OCI-M1 (cell line): ENCODE results near the gene KRTAP22-1.

Experiments
- DNase-seq: peaks from one replicate; lab custom pipeline; 2025; lab: John Stamatoyannopoulos, UW

KRTAP22-1 gene

DNA sequence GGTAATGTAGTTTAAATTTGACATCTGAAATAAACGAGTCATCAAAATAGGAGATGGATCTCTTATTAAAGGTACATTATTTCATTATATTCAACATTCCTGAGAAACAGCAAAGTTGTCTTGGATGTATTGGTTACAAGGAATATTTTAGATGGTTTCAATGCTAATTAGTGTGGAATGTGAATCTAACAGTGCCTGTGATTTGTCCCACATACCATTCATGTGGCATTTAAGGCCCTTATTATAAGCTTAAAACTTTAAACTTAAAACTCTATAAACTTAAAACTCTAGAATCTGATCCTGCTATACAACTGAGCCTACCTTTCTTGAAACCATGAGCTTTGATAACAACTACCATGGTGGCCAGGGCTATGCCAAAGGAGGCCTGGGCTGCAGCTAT is at the start of gene KRTAP22-1:
TSS of gene KRTAP22-1 (plus strand) at position 301 of the 400 bp plus-strand sequence.
- no peak for DNase-seq

GRCh38 chr21:30552782-30553181 is 48.1 kb upstream of the KRTAP22-1 start:
- no peak for DNase-seq

DNA sequence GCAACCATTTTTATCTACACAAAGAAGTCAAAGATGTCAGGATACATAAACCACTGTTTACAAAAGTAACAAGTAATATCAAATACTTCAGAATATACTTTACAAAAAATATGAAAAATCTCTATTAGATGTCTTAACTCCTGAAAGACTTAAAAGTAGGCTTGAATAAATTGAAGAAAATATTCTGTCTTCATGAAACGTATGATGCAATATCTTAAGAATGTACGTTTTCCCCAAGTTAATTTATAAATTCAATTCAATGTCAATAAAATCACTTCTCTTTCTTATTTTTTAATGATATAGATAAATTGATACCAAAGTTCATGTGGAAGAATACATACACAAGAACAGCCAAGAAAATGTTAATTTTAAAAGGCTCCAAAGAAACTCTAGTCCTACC is 45.8 kb upstream of the KRTAP22-1 start:
- DNase-seq = no peak

DNA sequence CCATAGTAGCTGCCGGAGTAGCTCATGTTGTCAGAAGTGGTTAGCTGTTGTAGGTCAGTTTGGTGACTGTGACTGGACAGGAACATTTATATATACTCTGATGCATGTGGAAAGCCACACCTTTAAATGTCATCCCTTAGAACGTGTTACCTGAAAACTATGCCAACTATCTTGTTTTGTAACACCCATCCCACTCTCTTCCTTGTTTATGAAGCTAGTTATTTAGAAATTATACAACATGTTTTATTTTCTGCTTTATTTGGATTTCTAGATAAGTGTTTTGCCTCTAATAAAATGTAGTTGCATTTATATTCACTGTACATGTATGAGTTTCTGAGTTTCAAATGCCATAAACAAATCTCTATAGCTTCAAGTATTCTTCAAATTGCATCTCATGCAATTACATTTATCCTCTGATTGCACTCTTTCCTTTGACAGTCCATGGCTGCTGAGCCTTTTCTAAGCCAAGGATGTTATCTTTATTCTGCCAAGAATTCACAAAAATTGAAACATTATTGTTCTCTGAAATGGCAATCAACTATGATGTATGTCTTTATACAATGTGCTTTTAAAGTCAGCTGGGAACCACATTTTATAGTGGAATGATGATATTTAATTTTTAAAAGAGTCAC is 39.5 kb upstream of the KRTAP22-1 start, which contains the start of gene KRTAP19-7:
TSS of gene KRTAP19-7 (minus strand) at position 51 of the 632 bp plus-strand sequence. CDS start at position 26, 25 bp downstream.
- DNase-seq = no peak

- DNase-seq = no peak
Measured at GRCh38 chr21:30561957-30562356, 38.9 kb upstream of the KRTAP22-1 start.

DNA sequence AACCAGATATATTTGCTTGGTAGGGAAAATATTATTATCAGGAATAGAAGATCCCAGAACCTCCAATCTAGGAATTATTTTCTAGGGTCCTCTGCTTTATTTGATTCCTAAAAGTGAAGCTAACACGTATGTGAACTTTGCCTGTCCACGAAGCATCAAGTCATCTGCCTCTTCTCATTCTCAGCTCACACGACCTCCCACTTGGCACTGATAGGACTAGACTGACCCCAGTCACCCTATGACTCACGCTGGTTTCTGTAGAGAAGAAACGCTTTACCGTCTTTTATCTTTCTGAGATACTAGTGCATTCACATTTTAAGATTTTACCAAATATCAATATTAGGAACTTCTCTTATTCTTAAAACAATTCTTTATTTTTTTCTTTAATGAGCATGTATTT is 37.8 kb upstream of the KRTAP22-1 start:
- DNase-seq = peak; percentile 7

- no peak for DNase-seq
Measured at GRCh38 chr21:30563630-30564029, 37.3 kb upstream of the KRTAP22-1 start.

- DNase-seq = no peak
Measured at GRCh38 chr21:30567617-30568016, 33.3 kb upstream of the KRTAP22-1 start.

GRCh38 chr21:30577766-30578165 is 23.1 kb upstream of the KRTAP22-1 start:
- DNase-seq = no peak

DNA sequence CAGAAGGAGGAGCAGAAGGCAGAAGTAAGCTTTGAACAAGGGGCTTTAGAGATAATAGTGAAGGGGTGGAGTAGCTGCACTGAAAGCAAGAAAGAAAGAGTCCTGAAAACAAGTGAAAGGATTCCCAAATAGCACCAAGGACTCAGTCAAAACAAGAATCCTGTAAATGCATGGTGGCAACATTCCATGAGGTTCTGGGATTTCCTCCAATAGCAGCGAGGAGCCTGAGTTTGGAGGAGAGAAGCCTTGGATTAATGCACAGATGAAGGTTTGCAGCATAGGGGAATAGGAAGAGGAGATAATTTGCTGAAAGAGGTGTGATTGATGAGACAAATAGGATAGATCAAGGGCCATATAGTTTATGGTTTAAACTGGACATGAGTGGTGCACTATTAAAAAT is 21.5 kb upstream of the KRTAP22-1 start:
- no peak for DNase-seq

GRCh38 chr21:30580132-30580531 is 20.8 kb upstream of the KRTAP22-1 start:
- no peak for DNase-seq

- no peak for DNase-seq
Measured at GRCh38 chr21:30582870-30583269, 18.0 kb upstream of the KRTAP22-1 start.

DNA sequence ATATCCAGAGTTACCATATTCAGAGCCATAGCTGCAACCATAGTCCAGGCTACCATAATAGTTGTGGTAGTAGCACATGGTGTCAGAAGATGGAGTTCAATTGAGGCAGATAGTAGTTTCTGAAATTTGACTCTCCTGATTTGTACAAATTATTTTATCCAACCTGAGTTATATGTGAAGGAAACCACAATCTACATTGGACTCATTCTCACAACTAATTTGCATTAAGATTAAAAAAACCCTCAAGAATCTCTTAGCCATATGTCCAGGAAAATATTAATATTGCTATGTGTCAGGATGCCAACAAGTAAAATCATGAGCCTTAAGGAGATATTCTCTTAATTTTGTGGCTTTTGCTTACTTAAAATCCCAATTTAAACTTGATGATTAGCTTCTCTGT is 10.6 kb upstream of the KRTAP22-1 start, which contains the start of gene KRTAP22-2:
TSS of gene KRTAP22-2 (minus strand) at position 101 of the 400 bp plus-strand sequence.
- DNase-seq = no peak

DNA sequence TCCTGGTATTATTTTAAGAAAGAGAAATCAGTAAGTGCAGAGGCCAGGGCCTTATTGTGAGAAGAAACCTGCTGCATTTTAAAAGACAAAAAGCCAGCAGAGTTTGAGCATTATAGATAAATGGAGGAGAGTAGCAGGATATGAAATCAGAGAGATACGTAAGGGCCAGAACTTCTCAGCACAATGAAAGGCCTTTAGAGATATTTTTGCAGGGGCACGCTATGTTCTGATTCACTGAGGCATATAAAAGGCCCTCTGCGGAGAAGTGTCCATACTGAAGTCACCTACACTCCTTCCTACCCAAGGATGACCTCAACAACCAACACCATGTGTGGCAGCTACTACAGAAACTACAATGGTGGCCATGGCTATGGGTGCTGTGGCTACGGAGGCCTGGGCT is 8.7 kb upstream of the KRTAP22-1 start, which contains the start of gene KRTAP6-3:
TSS of gene KRTAP6-3 (plus strand) at position 301 of the 400 bp plus-strand sequence. CDS start at position 307, 6 bp downstream.
- no peak for DNase-seq

DNA sequence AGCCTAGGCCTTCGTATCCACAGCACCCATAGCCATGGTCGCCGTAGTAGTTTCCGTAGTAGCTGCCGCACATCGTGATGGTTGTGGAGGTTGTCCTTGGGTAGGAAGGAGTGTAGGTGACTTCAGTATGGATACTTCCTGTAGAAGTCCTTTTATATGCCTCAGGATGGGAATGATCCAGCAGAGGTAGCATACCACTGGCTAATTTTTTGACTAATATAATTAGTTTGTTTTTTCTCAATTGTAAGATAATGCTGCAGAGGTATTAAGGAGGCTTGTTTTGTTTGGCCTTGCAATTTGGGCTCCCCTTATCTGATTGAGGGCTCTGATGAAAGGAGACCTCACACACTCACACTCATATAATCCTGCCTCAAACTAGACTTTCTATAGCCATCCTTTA is 2.1 kb upstream of the KRTAP22-1 start, which contains the start of gene KRTAP6-2:
TSS of gene KRTAP6-2 (minus strand) at position 101 of the 400 bp plus-strand sequence. CDS start at position 73, 28 bp downstream.
- no peak for DNase-seq

DNA sequence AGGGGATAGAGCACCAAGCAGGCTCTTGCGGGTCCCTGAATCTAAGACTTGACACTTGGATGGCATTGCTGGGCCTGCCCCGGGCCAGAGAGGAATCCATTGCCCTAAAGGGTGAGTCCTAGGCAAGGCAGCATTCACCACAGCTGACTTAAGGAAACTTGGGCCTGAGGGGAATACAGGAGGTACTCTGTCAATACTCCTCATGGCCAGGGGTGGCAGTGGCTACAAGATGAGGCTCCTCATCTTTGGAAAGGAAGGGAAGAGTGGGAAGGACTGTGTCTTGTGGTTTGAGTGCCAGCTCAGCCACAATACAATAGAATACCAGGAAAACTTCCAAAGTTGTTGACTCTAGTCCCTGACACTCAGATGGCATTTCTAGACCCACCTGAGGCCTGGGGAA is 5.1 kb downstream of the KRTAP22-1 start:
- DNase-seq = no peak

- DNase-seq = no peak
Measured at GRCh38 chr21:30612132-30612531, 11.2 kb downstream of the KRTAP22-1 start.

DNA sequence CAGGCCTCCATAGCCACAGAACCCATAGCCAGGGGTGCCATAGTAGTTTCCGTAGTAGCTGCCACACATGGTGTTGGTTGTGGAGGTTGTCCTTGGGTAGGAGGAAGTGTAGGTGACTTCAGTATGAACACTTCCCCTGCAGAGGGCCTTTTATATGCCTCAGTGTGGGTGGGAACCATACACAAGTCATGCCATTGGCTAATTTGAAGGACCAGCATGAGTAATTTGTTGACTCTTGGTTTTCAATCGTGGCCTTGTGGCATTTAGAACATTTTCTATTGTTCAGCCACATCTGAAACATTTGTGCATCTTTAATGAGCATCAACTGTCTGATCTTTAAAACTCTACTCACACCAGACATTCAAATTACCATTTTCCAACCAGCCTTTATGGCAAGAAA is 12.9 kb downstream of the KRTAP22-1 start, which contains the start of gene KRTAP6-1:
TSS of gene KRTAP6-1 (minus strand) at position 95 of the 400 bp plus-strand sequence. CDS start at position 69, 26 bp downstream.
- DNase-seq = no peak

DNA sequence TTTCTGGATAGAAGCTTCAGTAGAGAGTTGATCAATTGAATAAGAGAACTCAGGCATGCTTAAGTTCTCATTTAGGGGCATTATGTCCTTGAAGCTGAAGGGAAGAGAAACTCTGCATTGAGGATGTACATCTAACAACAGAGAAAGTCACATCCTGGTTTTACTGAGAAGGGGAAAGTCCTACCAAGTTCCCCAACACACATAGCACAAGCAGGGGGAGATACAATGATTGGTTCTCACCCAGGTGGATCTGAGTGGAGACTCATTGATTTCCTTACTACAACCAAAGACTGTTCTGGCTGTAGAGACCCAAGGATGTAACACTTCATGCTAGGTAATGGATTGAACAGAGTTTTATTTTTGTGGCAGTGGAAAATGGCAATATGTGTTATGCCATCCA is 14.3 kb downstream of the KRTAP22-1 start:
- DNase-seq = no peak

DNA sequence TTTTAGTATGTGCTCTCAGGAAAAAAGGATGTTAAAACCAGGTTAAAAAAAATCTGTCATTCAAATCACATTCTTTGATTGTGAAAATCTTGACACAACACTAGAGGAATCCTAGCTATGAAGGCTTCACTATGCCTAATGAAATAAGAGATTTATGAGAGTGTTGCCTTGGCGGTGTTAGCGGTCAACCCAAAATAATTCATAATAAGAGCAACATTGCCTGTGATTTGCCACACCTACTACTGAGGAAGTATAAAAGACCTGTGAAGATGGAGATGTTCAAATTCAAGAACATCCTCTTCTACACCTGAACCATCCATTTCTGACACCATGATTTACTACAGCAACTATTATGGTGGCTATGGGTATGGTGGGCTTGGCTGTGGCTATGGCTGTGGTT is 15.2 kb downstream of the KRTAP22-1 start, which contains the start of gene KRTAP20-1:
TSS of gene KRTAP20-1 (plus strand) at position 301 of the 400 bp plus-strand sequence. CDS start at position 331, 30 bp downstream.
- no peak for DNase-seq

DNA sequence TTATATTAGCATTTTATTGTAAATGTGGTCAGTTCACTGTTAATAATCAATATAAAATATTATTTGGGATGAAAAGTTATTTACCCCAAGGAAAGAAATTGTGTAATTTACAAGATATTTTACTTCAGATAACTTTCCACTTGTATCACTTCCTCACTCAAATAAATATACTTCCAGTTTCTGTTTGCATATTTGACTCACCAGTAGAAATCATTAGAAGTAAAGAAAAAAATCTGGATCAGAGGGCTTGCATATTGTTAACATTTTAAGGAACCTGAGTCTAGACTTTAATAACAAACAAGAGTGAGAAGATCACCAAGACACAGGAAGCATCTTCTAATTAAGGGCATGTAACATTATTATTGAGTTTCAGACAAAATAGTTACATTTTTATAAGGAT is 19.2 kb downstream of the KRTAP22-1 start:
- DNase-seq = peak; percentile 10

GRCh38 chr21:30620522-30620921 is 19.6 kb downstream of the KRTAP22-1 start, which contains the start of gene KRTAP20-4:
Gene KRTAP20-4 (plus strand): TSS chr21:30620627.
- no peak for DNase-seq

DNA sequence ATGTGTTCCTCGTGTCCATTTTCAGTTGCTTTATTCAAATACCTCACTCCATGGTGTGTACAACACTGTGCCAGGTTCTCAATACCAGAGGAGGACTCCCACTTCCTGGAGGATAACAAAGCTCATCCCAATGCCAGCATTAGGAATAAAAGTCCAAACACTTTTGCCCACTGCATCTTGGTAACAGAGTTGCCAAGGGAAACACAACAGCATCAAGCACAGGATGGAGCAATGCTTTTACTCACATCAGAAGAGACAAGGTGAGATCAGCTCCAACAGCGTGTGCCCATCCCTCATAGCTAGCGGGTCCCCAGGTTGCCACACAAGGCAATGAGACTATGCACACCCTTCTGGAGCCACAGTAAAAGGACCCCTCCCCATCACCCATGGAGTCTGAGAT is 22.5 kb downstream of the KRTAP22-1 start:
- DNase-seq = no peak
